GM19238 (cell line): Measurements from ENCODE around the gene MLH1.
"Not testable (repeated sequence)": the region's sequence is repeated elsewhere in the genome, so short reads cannot be mapped to it uniquely, and the experiment has no call there.

Experiments used
- DNase-seq: peaks from one replicate; pipeline ENCODE4 v3.0.0; 2011; ENCODE audit warnings: low spot score; ENCODE audit not compliant: insufficient read length

MLH1 gene

GRCh38 chr3:37032961-37033360, 39.6 kb downstream of the MLH1 start:
- no peak for DNase-seq

GRCh38 chr3:37037352-37037751, 44.0 kb downstream of the MLH1 start:
- no peak for DNase-seq

- DNase-seq: no peak
Observed at GRCh38 chr3:37039161-37039846, 46.0 kb downstream of the MLH1 start.

- no peak for DNase-seq
Observed at GRCh38 chr3:37040231-37040630, 46.9 kb downstream of the MLH1 start.

GRCh38 chr3:37041546-37042195, 48.4 kb downstream of the MLH1 start:
- no peak for DNase-seq

DNA sequence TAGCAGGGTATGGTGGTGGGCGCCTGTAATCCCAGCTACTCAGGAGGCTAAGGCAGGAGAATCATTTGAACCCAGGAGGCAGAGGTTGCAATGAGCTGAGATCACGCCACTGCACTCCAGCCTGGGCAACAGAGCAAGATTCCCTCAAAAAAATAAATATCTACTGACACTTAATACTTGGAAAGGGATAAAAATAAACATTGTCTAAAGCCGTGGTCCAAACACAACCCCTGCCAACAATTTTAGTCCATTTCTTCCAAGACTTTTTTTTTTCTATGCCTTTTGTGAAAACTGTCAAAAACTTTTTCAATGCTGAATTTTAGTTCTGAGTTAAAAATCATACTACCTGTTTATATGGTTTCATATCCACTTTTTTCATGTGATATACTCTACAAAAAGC, 49.4 kb downstream of the MLH1 start:
- DNase-seq: not testable (repeated sequence)

DNA sequence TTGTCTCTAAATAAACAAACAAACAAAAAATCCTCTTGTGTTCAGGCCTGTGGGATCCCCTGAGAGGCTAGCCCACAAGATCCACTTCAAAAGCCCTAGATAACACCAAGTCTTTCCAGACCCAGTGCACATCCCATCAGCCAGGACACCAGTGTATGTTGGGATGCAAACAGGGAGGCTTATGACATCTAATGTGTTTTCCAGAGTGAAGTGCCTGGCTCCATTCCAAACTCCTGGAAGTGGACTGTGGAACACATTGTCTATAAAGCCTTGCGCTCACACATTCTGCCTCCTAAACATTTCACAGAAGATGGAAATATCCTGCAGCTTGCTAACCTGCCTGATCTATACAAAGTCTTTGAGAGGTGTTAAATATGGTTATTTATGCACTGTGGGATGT, 57.0 kb downstream of the MLH1 start:
- DNase-seq: no peak

DNA sequence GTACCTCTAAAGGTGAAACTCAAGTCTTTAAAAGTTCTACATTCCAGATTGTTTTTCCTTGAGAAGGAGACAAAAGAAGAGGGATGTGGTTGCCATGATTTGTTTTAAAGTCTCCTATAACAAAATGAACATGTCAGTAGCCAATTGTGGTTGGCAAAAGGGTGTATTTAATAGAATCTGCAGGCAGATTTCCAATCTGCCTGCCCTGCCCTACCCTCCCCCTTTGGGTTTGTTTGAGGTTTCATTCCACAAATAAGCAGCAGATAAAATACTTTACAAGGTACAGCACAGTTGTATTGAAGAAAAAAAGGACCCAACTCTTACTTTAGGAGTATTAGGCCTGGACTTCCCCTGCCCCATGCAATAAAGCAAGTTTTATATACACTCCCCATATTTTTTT, 59.5 kb downstream of the MLH1 start:
- no peak for DNase-seq

- no peak for DNase-seq
Observed at GRCh38 chr3:37053337-37053736, 60.0 kb downstream of the MLH1 start.

GRCh38 chr3:37053753-37054152, 60.4 kb downstream of the MLH1 start:
- DNase-seq: no peak

DNA sequence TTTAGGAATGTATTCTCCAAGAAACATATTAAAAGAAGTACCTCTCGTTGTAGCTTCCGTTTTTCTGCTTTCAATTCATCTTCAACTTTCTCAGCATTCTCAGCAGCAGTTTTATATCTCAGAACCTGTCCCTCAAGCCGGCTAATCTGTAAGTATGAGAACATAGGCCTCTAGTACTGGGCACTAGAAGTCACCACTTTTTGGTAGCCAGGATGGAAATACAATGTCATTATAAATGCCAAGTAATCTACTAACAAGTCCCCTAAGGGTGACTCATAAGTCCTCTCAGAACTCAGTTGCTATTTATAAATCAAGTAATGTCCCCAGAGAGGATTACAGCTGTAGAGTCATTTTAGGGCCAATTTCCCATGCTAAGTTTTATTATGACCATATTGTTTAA, 61.1 kb downstream of the MLH1 start:
- peak; percentile 11 for DNase-seq

DNA sequence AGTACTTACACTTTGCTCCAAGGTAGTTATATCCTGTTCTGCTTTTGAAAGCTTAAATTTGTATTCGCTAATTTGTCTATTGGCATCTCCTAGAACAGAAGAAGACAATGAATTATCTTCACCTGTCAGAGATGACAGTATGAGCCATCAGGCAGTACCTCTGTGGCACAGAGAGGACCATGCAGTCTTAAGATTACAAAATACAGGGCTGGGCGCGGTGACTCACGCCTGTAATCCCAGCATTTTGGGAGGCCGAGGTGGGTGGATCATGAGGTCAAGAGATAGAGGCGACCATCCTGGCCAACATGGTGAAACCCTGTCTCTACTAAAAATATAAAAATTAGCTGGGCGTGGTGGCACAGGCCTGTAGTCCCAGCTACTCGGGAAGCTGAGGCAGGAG, 61.8 kb downstream of the MLH1 start:
- not testable (repeated sequence) for DNase-seq

DNA sequence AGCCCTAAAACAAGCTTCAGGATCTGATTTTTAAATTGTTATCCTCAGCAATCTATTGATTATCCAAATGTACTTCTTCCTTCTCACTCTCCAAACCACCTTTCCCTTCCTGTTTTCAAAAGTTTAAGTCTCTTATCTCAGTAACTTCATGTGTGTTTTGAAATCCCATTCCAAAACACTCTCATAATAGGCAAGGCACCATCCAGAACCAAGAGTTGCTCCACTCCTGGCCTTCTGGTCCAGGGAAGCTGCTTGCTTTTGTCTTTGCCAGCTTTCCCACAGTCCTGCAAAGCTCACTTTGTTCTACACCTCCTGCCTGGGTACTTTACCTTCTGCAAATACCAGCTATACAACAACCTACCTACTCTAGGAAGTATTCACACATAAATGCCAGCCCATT, 63.5 kb downstream of the MLH1 start:
- DNase-seq: no peak

DNA sequence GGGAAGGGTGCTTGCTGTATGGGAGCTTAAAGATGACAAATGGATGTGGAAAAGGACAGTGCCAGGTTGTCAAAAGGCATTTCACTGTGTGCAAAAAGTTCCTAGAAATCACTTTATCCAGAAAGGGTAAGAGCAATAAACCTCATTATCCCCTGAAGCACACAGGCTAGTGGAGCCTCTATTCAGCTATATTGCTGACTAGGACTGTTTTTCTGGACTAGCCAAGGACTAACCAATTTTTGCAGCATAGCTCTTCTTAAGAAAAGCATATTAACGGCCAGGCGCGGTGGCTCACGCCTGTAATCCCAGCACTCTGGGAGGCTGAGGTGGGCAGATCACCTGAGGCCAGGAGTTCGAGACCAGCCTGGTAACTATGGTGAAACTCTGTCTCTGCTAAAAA, 64.8 kb downstream of the MLH1 start:
- DNase-seq: no peak

DNA sequence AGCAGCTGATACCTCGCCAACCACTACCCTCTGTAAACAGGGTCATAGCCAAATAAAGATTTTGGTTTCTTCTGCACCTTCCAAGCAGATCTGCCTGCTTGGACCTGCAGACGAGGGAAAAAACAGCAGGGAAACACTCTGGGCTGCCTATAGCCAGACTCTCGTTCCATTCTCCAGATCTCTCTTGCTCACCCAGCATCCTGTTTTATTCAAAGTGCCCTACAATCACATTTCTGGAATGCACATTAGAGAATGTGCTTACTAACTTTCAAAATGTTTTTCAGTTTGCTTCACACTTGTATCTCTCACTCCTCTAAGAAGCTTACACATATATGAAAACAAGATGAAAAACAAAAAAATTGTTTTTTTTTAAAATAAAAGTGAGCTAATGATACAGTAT, 71.4 kb downstream of the MLH1 start:
- no peak for DNase-seq

- no peak for DNase-seq
Observed at GRCh38 chr3:37067577-37067976, 74.3 kb downstream of the MLH1 start.

DNA sequence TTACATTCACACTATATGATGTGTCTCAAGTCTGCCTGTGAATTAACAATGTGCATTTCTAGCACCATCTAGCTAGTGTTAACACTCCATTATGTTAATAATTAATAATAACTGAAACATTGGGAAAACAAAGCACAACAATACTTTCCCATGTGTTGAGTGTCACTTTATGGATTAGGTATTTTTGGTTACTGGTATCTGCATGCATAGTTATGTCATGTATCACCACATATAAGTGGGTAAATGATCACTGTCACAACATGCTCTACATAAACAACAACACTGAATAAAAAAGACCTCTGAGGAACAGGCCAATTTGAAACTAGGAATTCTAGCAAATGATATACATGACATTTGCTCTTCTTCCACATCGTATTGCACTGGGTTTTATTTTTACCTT, 74.7 kb downstream of the MLH1 start:
- no peak for DNase-seq

- DNase-seq: no peak
Observed at GRCh38 chr3:37071921-37072320, 78.6 kb downstream of the MLH1 start.

DNA sequence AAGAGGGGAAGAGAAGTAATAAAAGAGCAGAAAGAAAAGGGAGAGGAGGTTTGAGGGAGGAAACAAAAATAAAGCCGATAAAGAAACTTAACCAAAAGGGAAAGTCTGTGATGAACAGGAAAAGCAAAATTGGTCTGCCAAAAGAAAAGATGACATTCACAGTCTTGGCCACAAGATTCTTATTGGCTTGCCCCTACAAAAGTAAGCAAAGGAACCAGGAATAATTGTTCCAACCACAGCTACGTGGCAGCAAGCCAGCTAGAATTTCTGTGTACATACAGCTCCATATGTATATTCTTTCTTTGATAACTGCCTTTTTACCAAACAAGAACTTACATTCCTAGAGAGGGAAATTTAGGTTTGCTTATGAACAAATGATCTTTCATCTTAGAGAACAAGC, 79.6 kb downstream of the MLH1 start:
- DNase-seq: no peak

DNA sequence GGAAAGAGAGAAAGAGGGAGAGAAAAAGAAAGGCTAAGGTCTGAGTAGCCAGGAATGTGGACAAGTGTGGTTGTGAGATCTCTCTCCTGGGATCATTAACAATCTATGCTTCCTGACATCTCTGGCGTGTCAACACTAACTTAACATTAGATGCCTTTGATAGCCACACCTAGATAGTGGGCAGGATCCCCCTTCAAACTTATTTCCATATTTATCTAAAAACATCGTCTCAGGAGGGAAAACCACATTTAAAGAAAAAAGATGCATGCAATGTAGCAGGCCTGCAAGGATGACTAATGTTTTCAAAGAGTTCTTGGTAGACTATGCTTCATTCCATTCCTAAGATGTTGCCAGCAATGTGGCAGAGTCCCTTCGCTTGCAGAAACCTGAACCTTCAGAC, 80.9 kb downstream of the MLH1 start:
- DNase-seq: no peak

GRCh38 chr3:37075955-37076354, 82.6 kb downstream of the MLH1 start:
- DNase-seq: no peak

DNA sequence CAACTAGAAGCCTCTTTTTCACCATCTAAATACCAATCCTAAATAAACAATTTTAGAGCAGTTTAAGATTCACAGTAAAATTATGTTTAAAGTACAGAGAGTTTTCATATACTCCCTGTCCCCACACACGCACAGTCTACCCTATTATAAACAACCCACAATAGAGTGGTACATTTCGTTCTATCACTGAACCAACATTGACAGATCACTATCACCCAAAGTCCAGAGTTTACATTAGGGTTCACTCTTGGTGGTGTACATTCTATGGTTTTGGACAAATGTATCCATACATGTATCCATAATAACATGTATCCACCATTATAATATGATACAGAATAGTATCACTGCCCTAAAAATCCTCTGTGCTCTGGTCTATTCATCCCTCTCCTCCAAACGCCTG, 89.0 kb downstream of the MLH1 start:
- DNase-seq: no peak

DNA sequence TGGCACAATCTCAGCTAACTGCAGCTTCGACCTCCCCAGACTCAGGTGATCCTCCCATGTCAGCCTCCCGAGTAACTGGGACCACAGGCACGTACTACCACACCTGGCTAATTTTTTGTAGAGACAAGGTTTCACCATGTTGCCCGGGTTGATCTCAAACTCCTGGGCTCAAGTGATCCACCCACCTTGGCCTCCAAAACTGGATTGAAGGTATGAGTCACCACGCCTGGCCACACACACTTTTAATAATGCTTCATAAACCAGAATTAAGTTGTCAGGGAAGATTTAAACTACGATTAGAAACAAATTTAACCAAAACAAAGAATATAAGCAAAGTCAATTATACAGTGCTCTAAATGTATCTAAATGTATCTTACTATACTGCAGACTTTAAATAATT, 93.6 kb downstream of the MLH1 start:
- DNase-seq: no peak
